ENCODE data around the gene IKZF4.
"Not testable (repeated sequence)": the region's sequence is repeated elsewhere in the genome, so short reads cannot be mapped to it uniquely, and the experiment has no call there.

IKZF4 gene

DNA sequence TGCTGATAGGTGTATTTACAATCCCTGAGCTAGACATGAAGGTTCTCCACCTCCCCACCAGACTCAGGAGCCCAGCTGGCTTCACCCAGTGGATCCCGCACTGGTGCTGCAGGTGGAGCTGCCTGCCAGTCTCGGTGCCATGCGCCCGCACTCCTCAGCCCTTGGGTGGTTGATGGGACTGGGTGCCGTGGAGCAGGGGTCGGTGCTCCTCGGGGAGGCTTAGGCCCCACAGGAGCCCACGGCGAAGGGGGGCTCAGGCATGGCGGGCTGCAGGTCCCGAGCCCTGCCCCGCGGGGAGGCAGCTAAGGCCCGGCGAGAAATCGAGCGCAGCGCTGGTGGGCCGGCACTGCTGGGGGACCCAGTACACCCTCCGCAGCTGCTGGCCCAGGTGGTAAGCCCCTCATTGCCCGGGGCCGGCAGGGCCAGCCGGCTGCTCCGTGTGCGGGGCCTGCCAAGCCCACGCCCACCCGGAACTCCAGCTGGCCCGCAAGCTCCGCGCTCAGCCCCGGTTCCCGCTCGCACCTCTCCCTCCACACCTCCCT is 20.8 kb upstream of the IKZF4 start:
- DNase-seq: not testable (repeated sequence)

DNA sequence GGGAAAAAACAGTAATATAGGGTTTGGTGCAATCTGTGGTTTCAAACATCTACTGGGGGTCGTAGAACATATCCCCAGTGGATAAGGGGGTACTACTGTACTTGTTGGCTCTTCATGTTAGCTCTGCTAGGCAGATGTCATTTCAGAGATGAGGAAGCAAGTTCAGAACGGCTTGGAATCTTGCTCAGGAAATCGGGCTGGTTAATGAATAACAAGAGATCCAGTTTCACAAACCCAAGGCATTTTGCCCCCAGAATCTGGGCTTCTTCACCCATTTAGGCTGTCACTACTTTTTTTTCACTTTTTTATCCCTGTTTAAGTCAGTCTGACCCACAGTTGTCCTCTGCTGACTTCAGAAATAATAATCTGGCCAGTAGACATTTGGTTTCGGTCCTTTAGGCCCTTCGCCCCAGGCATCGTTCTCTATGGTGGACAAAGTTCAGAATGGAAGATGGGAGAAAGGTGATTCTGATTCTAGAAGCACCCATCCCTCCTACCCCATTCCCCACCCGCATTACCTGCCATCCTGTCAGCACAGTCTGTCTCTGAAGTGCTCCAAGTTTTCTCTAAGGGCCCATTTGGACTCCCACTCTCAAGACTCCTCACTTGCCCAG is 19.2 kb upstream of the IKZF4 start:
- DNase-seq: no peak

DNA sequence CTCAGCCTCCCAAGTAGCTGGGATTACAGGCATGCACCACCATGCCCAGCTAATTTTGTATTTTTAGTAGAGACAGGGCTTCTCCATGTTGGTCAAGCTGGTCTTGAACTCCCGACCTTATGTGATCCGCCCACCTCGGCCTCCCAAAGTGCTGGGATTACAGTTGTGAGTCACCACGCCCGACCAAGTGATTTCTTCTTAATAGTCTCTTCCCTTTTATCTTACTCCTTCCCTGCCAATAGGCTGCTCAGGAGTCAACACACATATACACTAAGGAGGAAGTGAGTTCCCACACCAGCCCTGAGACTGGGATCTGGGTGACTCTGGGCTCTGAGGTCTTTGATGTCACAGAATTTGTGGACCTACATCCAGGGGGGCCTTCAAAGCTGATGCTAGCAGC is 17.5 kb upstream of the IKZF4 start:
- DNase-seq: not testable (repeated sequence)

DNA sequence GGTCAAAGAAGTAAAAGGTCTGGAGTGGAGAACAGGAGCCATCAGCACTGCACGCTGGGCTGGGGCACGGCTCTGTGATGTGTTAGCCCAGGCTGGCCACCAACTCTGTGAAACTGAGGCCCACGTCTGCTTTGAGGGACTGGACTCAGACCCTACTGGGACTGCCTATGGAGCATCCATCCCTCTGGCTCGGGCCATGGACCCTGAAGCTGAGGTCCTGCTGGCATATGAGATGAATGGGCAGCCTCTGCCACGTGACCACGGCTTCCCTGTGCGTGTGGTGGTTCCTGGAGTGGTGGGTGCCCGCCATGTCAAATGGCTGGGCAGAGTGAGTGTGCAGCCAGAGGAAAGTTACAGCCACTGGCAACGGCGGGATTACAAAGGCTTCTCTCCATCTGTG is 16.6 kb upstream of the IKZF4 start:
- no peak for DNase-seq

DNA sequence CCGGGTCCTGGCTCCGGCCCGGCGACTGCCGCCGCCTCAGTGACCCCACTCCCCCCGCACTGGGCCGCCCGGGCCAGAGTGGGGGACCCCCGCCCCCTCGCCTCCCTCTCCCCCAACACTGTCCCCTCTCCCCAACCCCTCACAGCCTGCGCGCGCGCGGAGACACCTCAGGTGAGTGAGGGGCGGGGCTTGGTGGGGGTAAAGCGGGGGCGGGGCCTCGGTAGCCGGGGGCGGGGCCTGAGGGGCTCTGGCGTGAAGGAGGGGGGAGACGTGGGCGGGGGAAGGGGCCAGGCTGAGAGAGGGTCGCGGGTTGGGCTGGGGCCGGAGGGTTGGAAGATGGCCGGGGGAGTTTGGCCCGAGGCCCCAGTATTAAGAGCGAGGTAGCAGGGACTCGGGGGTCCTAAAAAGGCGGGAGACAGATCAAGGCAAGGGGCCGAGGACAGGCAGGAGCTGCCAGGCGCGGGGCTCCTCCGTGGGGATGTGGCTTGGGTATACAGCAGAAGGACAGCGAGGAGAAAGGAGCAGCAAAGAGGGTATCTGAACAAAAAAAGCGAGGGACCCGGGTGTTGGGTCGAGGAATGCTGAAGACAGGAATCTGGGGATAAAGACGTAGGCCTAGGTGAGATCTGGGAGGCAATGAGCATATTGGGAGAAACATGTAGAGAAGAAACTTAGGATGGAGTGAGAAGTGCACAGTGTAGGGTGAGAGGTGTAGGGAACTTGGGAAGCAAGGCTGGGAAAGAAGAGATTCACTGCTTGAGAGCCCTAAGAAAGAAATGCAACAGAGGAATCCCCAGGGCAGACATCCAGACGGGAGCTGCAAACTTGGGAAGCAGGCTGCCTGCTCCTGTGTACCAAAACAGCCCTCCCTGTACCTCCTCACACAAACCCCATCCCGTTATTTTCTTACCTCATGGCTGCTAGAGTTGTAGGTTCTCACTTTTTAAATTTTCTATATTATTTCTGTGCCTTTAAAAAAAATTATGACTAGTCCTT is 13.0 kb upstream of the IKZF4 start:
- DNase-seq: peak; percentile 72

DNA sequence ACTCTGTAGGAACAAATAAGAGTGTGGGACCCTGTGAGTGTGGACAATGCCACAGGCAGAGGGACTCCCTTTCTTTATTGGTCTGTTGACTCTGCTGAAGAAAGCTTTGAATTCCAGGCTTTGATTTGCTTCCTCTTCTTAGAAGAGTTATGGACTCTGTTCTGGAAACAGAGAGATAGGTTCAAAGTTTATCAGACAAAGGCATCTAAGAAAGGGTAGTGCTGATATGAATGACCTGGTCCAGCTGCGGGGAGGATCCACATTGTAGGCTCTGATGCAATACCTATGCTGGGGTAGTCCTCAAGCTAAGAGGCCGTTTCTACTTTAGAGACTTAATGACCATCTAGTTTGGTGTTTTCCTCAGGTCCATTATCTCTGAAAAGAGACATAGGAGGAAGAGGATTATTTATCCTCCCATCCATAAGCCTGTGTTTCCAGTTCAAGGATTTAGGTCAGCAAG is 10.7 kb upstream of the IKZF4 start:
- DNase-seq: no peak

DNA sequence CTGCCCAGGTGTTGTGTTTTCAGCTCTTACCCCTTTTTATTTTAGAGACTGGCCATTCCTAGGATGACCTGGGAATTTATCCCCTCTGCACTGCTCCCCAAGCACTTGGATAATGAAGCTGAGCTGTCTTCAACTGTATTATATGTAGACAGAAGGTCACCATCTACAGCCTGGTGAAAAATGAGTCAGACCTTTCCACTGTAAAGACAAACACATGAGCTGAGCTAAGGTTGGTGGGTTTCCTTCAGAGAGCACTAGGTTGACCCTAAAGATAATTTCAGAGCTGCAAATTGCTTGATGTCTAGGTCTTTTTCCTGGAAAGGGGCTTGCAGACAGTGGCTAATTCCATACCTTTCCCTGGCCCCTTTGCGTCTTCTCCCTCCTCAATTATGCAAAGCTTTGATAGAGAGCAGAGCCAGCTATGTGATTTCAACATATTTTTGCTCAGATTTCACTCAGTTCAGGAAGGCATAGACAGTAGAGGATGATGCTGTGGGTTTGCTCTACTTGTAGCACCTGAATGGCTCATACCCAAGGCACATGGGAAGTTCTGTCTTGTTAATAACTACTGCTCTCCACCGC is 9.2 kb upstream of the IKZF4 start:
- no peak for DNase-seq

DNA sequence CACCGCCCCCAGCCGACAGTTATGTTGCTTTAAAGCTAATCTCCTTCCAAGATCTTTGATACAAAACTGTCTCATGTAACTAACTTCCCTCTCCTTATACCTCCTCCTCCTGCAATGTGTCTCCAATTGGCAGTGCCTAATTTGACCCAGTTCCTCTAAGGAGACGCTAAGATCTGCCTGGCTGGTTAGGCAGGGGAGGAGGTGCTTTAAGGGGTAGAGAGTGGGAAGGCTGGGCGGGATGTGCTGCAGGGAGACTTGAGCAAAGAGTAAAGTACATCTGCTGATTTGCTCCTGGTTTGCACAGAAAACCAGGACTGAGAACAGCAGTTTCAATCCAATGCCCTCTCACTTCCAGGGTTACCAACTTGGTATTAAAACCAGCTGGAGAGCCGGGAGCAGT is 7.4 kb upstream of the IKZF4 start:
- DNase-seq: no peak

DNA sequence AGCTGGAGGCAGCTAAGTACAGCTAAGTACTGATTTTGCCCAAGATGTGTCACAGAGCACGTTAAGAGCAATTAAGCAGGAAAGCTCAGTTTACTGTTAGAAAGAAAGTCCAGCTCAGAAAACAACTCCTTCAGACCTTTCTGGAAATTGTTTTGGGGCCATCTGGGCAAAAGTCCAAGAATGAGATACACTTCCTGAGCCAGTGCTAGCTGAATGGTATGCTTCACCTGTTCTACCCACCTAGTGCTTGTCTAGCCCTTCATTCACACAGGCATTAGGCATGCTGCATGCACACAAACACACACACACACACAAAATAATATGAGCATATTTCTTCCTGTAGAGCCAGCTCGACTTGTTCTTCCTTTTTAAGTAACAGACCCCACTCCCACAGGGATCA is 6.6 kb upstream of the IKZF4 start:
- DNase-seq: no peak

DNA sequence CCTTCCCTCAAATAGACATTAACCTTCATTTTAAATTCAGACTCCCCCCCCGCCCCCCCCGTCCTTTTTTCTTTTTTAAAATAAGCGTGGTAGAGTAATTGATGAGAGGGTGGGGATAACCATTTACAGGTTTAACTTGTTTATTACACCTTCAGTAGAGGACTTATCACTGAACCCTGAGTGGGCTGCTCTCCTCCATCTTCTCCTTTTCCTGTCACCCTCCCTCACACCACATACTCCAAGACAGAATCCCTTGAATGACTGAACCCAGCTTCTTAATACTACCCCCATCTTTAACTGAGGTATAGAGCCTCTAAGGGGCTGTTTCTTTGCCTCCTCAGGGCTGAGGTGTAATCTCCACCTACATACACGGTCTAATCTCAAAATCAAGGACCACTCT is 3.7 kb upstream of the IKZF4 start:
- DNase-seq: no peak

DNA sequence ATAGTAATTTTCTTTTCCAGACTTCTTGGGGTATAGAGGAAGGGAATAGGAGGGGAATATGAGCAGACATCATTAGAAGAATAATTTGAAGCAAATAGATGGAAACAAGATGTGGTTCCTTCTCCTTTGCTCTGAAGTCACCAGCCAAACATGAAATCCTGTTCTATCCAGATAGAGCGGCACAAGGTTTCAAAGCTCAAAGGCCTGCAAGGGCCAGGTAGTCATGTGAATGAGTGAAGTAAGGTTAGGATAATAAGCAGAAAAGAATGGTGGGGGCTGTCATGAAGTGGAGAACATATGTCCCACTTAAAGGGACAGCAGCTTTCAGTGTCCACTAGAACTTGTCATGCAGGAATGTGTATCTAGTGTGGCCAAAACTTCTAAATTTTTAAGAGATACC is 2.5 kb upstream of the IKZF4 start:
- DNase-seq: no peak

DNA sequence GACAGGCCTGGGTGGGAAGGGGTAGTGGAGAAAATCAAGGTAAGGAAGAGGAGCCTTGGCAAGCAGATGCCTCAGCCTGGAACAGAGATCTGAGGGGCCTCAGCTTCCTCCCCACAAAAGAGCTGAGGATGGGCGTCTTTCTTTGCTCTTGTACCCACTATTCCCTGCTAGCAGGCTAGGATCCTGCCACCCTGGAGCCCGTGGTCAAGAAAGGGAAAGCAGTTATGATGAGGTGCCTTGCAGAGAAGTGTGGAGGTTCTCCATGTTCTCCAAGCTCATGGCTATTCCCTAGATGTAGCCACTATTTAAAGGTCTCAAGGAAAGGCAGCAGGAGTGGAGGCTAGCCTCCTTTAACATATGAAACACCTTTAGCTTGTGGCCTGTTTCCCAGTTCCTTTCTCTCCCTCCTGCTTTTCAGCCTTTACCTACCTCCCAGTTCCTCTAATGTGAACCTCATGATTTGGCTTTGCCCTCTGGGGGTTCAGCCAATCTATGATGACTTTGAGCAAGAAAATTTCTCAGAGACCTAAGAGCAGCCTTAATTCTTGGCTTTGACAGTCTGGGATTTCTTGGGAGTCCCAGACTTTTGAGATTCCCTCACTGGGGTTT is 1.1 kb downstream of the IKZF4 start:
- no peak for DNase-seq

DNA sequence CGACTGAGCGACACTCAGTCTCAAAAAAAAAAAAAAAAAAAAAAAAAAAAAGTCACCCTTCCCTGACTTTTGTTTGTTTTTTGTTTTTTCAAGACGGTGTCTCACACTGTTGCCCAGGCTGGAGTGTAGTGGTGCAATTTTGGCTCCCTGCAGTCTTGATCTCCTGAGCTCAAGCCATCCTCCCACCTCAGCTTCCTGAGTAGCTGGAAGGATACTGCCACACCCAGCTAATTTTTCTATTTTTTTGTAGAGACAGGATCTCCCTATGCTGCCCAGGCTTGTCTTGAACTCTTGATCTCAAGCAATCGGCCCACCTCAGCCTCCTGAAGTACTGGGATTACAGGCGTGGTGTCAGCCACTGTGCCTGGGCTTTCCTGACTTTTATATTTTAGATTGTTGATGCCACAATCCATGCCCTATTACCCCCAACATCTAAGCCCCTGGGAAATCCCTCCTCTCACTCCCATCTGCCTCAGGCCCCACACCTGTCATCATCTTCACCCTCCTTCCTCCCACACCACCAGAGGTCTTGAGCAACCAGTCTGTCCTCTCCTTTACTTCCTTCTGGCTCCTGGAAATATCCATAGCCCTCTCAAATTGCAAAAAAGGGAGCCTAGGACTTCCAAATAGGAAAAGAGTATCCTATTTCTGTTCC is 7.8 kb downstream of the IKZF4 start:
- DNase-seq: no peak

DNA sequence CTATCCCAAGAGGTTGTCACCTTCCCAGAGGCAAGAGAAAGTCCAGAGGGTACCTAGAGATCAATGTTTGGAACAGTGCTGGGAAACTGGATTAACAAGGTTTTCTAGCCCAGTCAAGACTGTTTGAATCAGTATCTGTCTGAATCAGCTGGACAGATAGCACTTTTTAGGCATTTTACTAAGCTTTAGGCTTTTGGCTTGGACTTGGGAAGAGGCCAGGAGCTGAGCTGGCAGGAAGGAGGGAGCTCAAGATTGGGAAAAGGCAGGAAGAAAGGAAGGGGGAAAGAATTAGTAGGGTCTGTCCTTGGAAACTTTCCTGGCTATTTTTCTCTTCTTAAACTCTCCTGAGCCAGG is 8.3 kb downstream of the IKZF4 start:
- no peak for DNase-seq

DNA sequence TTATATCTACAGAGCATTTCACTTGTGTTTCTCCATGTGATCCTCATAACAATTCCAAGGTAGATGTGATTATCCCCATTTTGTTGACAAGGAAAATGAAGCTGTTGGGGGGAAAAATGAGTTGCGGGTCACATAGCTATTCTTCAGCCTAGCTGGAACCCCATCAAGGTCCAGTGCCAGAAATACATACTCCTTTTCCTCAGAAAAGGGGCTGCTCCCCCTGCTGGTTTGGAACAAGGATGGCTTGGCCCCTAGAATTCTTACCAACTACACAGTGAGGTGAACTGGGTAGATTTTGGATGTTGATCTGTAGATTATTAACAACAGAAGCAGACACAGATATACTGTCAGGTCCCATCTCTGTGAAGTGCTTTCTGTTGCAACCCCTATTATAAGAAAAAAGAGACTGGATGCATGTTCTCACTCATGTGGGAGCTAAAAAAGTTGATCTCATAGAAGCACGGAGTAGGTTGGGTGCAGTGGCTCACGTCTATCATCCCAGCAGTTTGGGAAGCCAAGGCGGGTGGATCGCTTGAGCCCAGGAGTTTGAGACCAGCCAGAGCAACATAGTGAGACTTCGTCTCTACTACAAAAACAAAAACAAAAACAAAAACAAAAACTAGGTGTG is 8.9 kb downstream of the IKZF4 start:
- peak; percentile 39 for DNase-seq

DNA sequence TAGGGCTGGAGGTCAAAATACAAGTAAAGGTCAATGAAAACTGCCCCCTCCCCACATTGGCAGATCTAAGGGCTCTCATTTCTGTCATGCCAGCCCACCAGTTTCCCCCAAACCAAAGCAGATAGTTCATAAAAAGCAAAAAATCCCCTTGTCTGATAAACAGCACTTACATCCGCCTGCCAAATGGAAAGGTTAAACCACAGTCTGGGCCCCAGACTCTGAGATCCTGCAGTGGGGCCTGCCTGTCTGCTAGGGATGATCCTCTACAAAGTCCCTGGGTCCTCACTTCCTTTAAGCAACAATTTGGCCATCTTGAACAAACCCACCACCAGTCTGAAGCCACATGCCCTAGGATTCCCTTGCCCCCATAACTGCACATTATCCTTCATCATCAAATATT is 11.1 kb downstream of the IKZF4 start:
- peak; percentile 32 for DNase-seq

DNA sequence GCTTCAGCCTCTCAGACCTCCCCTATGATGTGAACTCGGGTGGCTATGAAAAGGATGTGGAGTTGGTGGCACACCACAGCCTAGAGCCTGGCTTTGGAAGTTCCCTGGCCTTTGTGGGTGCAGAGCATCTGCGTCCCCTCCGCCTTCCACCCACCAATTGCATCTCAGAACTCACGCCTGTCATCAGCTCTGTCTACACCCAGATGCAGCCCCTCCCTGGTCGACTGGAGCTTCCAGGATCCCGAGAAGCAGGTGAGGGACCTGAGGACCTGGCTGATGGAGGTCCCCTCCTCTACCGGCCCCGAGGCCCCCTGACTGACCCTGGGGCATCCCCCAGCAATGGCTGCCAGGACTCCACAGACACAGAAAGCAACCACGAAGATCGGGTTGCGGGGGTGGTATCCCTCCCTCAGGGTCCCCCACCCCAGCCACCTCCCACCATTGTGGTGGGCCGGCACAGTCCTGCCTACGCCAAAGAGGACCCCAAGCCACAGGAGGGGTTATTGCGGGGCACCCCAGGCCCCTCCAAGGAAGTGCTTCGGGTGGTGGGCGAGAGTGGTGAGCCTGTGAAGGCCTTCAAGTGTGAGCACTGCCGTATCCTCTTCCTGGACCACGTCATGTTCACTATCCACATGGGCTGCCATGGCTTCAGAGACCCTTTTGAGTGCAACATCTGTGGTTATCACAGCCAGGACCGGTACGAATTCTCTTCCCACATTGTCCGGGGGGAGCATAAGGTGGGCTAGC is 13.9 kb downstream of the IKZF4 start:
- peak; percentile 38 for DNase-seq

DNA sequence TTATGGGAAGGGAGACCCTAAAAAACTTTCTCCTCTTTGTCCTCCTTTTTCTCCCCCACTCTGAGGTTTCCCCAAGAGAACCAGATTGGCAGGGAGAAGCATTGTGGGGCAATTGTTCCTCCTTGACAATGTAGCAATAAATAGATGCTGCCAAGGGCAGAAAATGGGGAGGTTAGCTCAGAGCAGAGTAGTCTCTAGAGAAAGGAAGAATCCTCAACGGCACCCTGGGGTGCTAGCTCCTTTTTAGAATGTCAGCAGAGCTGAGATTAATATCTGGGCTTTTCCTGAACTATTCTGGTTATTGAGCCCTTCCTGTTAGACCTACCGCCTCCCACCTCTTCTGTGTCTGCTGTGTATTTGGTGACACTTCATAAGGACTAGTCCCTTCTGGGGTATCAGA is 16.3 kb downstream of the IKZF4 start:
- no peak for DNase-seq

DNA sequence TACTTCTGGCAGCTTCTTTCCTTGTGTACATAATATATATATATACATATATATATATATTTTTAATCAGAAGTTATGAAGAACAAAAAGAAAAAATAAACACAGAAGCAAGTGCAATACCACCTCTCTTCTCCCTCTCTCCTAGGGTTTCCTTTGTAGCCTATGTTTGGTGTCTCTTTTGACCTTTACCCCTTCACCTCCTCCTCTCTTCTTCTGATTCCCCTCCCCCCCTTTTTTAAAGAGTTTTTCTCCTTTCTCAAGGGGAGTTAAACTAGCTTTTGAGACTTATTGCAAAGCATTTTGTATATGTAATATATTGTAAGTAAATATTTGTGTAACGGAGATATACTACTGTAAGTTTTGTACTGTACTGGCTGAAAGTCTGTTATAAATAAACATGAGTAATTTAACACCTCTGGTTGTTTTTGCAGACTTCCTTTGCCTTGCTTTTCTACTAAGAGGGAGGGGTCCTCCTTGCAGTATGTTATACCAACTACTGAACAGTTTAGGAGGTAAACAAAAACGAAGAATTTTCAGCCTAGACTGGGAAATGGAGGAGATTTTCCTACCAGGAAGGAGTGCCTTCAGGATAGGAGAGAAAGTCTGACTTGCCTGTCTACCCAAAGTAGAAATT is 17.3 kb downstream of the IKZF4 start:
- DNase-seq: no peak

DNA sequence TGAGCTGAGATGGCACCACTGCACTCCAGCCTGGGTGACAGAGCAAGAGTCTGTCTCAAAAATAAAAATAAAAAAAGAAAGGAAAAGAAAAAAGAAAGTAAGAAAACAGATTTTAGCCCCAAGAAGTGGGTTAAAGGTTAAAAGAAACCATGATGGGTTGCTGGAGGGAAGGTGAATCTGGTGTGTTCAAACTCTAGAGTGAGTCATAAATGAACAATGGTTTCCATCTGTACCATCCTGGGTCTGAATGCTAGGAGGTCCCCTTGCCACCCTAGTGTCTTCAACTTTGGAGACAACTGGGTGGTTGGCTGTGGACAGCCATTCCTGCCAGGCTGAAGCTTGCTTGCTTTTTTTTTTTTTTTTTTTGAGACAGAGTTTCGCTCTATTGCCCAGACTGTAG is 19.3 kb downstream of the IKZF4 start:
- no peak for DNase-seq

DNA sequence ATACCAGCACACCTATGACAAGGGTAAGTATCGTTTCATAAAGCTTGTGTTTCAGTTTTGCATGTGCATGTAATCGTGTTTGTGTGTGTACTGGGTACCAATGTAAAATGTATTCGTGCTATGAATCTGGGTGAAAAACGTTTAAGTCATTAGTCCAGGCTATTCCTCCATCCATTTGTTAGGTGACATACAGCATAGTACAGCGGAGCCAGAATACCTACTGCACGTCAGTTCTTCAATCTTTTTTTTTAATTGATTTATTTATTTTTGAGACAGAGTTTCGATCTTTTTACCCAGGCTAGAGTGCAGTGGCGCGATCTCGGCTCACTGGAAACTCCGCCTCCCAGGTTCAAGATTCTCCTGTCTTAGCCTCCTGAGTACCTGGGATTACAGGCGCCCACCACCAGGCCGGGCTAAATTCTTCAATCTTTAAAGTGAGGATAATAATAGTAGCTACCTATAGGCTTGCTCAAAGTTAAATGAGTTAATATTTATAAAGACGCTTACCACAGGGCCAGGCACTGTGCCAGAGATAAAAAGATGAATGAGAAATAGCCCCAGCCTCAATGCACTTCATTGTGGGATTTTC is 20.2 kb downstream of the IKZF4 start:
- DNase-seq: no peak

Measured in activated CD8-positive, alpha-beta memory T cell treated with anti-CD3 and anti-CD28 coated beads, Interleukin-2, amount 50 U/mL, for 4 hours (primary cell).